ENCODE data around the gene LMAN2.
A peak's percentile ranks its signal among the peaks of the same experiment; 100 is the strongest.
"Not testable (repeated sequence)": the region's sequence is repeated elsewhere in the genome, so short reads cannot be mapped to it uniquely, and the experiment has no call there.

LMAN2 gene

DNA sequence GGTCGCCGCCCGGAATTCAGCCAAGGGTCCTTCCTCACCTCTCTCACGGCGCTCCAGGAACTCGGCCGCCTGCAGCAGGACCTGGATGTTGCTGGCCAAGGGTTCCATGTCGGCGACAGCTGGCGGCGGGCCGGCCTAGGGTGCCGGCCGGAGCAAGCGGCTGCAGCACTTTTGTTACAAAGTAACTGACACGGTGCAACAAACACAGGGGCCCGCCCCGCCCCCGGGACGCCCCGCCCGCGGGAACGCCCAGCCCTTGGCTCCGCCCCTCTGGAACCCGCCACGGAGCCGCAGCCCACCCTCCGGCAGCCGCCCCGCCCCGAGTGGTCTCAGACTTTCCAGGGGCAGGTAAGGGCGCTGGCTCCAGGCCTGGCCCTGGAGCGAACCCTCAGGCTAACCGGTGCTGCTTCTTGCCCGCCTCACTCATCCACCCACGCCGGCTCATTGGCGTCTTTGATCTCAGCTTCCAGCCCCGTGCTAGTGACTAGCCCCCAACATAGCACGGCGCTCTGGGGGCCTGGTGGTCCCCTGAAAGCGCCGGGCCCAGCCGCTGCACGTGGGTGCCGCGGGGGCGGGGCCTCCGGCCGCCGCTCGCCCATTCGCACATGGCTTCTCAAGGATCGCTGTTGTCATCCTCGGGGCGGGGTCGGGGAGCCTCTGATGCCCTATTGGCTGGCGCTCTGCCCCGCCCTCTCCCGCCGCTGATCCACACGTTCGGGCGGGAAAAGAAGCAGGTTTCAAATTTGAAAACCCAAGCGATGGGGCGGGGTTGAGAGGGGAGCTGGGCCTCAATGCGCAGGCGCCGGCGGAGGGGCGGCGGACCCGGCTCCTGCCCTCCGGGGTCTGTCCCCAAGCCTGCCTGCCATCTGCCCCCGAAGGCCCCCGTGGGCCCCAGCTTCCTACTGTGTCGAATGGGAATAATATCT, 39.5 kb downstream of the LMAN2 start, which contains the start of gene MXD3:
Gene MXD3, minus strand, starts transcription at position 176 of the 926 bp plus-strand sequence. Its CDS starts 68 bp downstream, at position 108.
- Histone ChIP-seq H3K27ac (peak within 1 kb of the TSS in 14 of 21 experiments; percentile 7 to 74 (median 41)), H3K4me3 (peak within 1 kb of the TSS; percentile 36 to 64 (median 50))

DNA sequence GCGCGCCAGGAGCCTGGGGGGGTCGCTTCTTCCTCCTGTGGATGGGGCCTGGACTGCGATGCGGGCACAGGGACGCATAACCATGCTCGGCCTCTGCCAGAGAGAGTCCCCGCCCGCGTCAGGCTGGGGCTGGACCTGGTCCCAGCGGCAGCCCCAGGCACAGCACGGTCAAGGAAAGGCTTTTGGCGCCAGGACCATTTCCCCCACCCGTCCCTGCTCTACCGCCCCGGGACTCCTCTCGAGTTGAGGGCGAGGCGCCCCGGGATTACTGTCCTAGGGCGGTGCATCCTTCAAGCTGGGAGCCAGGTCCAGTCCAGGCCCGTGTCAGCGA, 40.1 kb downstream of the LMAN2 start:
- peak overlapping the region in 11 of 21 experiments; percentile 7 to 74 (median 39) for H3K27ac ChIP-seq
- H3K4me3 ChIP-seq = peak overlapping the region; percentile 36 to 64 (median 50)

DNA sequence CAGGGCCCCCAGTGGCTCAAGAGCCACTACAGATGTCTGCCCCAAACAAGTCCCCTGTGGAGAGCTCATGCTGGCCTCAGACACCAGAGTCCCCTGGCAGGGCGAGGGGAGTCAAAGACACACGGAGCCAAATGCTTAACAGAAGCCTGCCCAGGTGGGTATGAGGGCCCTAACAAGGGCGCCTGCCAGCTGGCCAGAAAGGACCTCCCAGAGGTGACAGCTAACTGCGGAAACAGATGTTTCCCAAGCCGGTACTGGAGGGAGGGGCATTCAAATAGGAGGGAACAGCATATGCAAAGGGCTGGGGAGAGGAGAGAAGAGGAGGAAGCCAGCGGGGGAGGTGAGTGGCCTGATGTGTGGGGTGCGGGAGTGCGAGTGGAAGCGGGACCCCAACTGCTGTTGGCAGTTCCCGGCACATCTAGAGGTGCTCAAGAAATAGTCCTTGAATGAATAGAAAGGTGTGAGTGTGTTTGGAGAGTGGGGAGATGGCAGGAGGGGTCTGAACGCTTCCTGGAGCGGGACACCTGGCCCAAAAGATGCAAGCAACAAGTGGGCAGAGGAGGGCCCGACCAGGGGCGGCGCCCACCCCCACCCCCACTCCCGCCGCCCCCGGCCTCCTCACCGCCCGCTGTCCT, 40.6 kb downstream of the LMAN2 start:
- peak overlapping the region; percentile 36 to 64 (median 50) for H3K4me3 ChIP-seq
- peak overlapping the region in 9 of 21 experiments; percentile 7 to 96 (median 39) for H3K27ac ChIP-seq

DNA sequence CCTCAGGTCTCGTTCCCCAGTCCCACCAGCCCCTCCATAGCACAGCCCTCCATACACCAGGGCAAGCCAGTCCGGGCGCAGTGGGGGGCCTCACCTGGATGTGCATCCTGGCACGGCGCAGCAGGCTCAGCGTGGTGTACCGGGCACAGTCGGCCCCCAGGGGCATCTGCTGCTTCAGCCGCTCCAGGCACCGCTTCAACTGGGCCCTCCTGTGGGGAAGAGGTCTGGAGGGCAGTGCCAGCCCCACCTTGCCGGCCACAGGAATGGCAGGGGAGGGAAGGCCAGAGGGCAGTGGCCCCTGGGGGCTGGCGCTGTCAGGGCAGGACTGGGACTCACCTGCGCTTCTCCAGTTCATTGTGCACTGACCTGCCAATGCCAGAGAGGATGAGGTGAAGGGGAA, 41.1 kb downstream of the LMAN2 start:
- H3K4me3 ChIP-seq = peak overlapping the region in 2 of 7 experiments; percentile 50 to 53
- H3K27ac ChIP-seq = peak overlapping the region in 5 of 21 experiments; percentile 4 to 96 (median 25)

DNA sequence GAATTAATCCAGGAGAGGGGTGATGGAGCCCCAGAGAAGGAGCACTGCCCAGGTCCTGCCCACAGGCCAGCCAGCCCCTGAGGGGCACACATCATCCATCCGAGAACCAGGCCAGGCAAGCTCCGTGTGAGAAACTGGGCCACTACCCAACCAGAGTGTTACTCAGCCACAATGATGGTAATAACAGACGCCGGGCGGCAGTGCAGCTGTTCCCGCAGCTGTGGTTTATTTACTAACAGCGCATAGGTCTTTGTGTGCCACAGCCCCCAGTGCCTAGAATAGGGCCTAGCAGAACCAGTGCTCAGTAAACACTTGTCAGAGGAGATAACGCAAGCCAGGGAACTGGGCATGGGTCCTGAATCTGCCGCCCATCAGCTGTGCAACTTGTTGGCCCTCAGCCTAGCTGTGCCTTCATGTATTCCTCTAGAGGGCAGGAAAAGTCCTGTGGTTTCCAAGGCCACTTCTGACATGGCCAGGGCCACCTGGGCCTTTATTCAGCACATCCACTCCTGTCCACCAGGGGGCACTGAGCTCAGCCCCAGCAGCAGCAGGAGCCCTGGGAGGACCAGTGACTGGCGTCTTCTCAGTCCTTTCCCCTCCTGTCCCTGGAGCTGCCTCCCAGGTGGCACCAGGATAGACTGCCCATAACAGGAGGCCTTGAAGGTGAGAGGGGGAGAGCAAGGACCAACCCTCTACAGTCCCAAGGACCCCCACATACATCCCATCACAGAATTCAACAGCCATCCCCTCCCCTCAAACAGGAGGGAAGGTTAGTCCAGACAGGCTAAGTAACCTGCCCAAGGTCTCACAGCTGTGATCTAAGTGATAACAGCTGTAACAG, 41.9 kb downstream of the LMAN2 start:
- Histone ChIP-seq H3K27ac (peak overlapping the region in 9 of 21 experiments; percentile 16 to 96 (median 39)), H3K4me3 (peak overlapping the region in 1 of 7 experiments; percentile 53)

DNA sequence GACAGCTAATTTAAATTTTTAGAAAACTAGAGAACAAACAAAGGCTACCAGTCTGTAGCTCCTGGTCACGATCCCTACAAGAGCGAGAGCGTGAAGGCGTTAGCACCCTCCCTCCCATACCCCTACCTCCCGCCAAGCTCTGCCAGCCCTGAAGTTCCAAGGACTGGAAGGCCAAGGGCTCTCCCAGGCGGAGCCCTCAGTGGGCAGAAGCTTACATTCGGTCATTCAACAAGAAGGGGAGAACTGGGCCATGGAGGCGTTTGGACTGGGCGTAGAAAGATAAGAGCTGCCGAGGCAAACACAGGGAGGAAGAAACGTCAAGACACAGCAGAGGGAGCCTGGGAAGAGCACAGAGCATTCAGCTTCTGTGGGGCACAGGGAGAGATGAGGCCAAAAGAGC, 42.7 kb downstream of the LMAN2 start:
- H3K27ac ChIP-seq = peak overlapping the region in 7 of 21 experiments; percentile 19 to 96 (median 39)

DNA sequence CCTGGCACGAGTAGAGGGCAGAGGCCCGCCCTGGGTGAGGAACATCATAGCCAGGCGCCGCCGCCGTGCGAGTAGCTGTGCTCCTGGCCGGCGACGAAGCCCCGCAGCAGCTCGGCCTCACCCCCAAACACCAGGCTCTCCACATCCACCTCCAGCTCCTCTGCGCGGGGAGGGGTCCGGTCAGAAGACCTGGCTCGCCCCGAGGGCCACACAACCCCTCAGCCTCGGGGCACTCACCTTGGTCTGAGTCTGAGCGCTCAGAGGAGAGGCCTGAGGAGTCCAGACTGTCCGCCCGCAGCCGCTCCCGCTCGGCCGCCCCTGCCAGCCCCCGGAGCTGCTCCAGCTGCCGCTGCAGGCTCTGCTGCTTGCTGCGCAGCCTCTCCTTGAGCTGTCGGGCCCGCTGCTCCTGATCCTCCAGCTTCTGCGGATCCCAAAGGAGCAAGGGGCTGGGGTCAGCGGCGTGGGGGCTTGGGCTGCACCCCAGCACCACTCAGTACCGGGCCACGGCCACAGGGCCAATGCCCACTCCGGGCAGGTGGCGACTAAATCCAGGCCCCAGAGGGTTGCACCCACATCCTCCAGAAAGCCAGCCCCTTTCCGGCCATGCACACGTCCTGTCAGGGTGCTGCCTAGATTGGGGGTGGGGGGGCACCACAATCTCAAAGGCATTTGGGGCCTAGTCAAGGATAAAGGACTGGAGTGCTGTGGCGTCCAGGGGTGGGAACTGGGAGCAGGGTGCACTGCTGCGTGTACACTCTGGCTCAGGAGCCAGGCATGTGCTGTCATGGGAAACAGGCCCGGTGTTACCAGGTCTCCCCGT, 43.7 kb downstream of the LMAN2 start:
- Histone ChIP-seq H3K27ac (peak overlapping the region in 16 of 21 experiments; percentile 18 to 96 (median 68)), H3K4me3 (peak overlapping the region in 2 of 7 experiments; percentile 1 to 8)

More for the DNA sequence above, 42.7 kb downstream of the LMAN2 start:
- H3K4me3 ChIP-seq = no peak overlapping the region

DNA sequence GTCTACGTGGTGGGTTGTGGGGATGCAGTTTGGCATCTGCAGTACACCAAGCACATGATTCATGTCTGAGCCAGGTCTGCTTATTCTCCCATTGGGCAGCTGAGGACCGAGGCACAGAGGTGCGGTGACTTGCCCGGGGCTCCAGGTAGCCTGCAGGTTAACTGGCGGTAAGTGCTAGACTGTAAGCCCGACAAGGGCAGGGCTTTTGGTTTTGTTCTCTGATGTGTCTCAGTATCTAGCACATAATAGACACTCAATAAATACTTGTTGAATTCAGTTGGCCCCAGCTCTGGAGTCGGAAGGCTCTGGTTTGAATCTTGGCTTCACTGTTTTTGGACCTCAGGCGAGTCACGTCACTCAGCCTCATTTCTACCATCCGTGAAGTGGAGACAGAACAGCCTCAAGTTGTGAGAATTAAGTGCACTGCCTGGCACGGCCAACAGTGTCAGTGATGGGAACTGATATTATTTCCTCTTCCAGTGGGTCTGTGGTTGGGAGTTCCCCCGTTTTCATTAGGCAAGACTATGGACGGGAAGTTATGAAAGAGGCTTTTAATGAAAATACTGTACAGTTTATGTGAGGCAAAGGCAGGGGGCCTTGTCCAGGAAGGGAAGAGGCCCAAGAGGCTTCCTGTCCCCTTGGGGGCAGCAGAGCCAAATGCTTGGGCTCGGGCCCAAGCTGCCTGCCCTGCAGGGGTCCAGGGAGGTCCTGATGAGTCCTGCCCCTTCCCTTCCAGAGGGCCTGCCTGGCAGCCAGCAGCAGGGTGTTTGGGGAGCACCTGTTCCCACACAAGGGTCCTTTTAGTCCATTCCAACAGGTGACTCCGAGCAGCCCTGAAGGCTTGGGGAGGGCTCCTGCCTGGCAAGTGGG, 44.6 kb downstream of the LMAN2 start:
- Histone ChIP-seq H3K27ac (peak overlapping the region in 17 of 21 experiments; percentile 10 to 96 (median 65)), H3K4me3 (peak overlapping the region in 2 of 7 experiments; percentile 1 to 8)

DNA sequence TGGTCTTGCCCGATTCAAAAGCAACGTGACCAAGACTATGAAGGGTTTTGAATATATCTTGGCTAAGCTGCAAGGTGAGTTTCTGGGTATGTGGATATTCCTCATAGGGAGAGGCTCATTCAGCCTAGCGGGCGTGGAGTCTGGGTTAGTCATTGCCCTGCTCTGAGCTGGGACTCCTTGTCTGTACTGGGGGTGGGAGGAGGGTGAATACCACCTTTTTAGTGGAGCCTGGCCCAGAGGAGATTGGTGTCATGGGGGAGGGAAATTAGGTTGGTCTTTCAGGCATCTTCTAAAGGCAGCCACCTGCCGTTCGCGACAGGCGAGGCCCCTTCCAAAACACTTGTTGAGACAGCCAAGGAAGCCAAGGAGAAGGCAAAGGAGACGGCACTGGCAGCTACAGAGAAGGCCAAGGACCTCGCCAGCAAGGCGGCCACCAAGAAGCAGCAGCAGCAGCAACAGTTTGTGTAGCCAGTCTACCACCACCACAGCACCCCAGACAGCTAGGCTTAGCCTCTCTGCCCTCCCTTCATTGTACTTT, 45.3 kb downstream of the LMAN2 start:
- not testable (repeated sequence) for H3K4me3 ChIP-seq
- peak overlapping the region in 12 of 21 experiments; percentile 10 to 97 (median 74) for H3K27ac ChIP-seq

DNA sequence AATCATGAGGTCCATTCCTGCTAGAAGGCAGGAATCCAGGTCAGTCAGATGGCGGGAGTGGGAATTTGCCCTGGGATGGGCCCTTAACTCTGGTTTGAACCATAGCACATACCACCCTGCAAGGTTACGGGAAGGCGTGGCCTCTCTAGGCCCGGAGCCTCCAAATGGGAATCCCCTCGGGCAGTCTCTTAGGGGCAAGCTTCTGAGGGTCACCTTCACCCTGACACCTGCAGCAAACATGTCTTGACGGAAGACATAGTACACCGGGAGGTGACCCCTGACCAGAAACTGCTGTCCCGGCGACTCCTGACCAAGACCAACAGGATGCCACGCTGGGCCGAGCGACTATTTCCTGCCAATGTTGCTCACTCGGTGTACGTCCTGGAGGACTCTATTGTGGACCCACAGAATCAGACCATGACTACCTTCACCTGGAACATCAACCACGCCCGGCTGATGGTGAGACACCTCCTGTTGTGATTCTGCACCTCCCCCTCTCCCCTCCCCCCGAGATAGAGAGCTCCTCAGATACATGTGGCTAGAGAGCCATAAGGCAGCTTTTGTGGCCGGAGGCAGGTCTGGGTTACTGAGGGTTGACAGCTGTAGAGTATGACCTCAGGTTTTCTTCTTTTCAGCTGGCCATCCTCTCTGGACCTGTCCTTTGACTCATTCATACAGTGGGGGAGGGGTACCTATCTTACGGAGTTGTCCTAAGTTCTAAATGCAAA, 46.9 kb downstream of the LMAN2 start:
- peak overlapping the region; percentile 75 to 98 (median 93) for H3K27ac ChIP-seq
- H3K4me3 ChIP-seq = peak overlapping the region; percentile 51 to 90 (median 77)

DNA sequence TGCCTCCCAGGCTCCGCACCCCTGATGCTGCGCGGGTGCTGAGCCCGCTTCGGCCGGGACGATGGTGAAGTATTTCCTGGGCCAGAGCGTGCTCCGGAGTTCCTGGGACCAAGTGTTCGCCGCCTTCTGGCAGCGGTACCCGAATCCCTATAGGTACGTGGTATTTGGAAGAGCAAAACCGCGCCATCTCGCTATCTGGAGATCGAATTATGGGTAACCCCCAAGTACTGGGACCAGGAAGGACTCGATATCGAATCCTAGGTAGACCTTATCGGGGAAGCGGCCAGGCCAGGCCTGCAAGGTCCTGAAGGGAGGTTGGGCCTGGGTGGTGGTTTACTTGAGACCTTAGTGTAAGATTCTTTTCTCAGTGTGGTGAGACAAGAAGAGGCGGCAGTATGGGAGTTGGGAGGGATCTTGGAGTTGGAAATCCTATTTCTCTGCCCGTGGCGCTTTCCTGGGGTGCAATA, 47.5 kb downstream of the LMAN2 start:
- peak overlapping the region; percentile 75 to 98 (median 93) for H3K27ac ChIP-seq

DNA sequence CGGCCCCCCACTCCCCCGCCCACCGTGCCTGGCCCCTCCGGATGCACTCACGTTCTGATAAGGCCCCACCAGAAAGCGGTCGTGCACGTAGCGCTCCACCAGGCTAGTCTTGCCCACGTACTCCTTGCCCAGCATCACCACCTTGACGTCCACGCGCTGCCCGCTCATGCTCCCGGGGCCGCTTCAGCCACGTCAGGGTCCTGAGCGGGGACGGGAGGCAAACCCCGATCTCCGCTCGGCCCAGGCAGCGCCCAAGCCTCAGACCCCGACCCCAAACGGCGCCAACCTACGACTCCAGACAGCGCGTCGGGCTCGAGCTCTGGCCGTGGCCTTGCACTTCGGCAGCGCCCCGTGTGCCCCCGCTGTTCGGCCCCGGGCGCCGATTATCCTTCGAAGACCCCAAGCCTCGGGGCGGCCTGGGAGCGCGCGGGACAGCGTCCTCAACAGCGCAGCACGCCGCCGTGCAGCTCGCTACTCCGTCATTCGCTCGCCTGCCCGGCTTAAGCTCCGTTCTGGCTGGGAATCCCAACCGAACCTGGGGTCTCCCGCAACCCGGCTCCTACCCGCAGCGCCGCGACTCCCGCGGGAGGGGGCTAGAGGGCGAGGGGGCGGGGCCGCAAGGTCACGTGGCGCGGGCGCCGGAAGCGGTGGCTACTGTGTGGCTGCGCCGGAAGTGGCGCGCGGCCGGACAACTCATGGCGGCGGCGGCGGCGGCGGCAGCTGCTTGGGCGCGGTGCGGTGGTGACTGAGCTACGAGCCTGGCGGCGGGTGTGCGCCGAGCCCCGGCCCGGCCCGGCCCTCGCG, 48.1 kb downstream of the LMAN2 start, which contains the start of the genes PRELID1 and RAB24:
Gene PRELID1, plus strand, starts transcription at position 679 of the 804 bp plus-strand sequence. CDS start 187 bp downstream, outside the sequence.
Gene RAB24, minus strand, starts transcription at position 599 of the 804 bp plus-strand sequence. Its CDS starts 431 bp downstream, at position 168.
- H3K27ac ChIP-seq = peak within 1 kb of the TSS; percentile 75 to 98 (median 93)
- peak within 1 kb of the TSS; percentile 51 to 90 (median 77) for H3K4me3 ChIP-seq

More for the DNA sequence above, 47.5 kb downstream of the LMAN2 start:
- H3K4me3 ChIP-seq = peak overlapping the region; percentile 51 to 90 (median 77)

DNA sequence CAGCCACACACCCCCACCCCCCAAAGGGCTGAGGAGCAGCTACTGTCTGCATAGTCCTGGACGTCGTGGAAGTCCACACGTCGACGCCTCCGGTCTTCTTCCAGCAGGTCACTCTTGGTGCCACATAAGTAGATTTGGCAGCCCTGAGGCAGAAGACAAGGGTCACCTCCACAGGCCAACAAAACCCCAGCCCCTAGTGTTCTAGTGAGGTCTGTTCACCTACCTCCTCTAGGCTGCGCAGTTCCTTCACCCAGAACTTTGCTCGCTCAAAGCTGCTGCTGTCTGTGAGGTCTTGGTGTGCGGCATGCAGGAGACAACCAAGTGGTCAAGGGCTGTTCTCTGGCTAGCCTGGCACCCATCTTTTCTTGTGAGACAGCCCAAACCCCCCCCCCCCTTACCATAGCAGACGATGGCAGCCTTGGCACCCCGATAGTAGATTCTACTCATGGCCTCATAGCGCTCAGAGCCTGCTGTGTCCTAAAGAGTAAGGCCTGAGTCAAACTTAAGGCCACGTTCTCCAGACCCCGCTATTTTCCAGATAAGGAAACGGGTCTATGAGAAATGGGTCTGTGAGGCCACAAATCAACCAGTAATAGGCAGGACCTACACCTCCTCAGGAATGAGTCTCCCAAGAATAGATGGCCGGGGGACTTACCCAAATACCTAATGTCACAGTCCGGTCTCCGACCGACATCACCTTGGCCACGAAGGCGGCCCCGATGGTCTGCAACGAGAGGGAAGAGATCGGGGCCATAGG, 48.9 kb downstream of the LMAN2 start:
- H3K4me3 ChIP-seq = peak overlapping the region; percentile 51 to 90 (median 77)
- H3K27ac ChIP-seq = peak overlapping the region; percentile 75 to 98 (median 93)

DNA sequence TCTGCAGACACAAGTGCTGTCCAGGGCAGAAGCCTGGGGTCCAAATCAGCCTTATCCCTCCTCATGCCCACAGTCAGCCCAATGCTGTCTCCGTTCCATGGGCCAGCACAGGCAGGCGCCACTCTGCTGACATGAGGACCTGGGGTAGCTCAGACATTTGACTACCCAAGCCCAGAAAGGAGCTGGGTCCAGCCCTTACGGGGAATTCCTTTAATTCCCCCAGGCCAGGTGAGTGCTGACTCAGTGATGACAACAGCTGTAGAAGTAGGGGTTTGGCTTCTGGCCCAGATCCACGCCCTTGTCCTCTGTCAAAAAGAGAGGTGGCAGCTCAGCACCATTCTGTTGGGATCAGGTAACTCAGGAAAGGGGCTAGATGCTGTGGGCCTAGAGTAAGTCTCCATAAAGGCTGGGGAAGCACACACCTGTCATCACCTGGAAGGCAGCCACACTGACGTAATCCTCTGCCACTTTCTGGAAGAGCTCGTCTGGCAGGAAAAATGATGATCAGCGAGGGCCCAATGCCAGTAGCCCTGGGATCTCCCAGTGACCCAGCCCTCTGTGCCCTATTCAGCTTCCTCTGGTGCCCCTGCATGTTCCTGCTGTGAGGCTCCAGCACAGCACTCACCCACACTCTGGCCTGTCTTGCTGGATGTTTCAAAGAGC, 49.8 kb downstream of the LMAN2 start:
- Histone ChIP-seq H3K27ac (peak overlapping the region in 20 of 21 experiments; percentile 75 to 98 (median 93)), H3K4me3 (peak overlapping the region in 4 of 7 experiments; percentile 60 to 90 (median 78))

All from skin epidermis (tissue), 12 donors.